Measurements from ENCODE around the gene TBX6. TPM values are rescaled to one million over a fixed set of nuclear protein-coding genes. Genes with fewer than 3 reads are reported as not detected.

Gene TBX6
- polyA plus RNA-seq, 1 donor from 2014 or later = not detected

DNA sequence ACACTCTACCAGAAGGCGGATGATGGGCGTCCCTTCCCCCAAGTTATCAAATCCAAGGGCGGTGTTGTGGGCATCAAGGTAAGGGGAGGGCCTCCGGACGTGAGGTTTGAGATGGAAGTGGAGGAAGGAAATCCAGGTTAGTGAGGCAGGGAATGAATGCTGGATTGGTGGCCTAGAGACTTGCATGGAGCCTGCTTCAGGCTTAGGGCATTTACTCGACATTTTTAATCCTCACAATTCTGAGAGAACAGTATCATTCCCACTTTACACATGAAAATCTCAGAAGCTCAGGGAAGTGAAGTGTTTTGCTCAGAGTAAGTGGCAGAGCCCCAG lies 24.2 kb downstream of the TBX6 start:
- H3K27ac ChIP-seq (ENCODE audit: low read length) = no peak overlapping the region
- no peaks in the 10 kb centered on the region for H3K36me3 ChIP-seq (ENCODE audit: insufficient read depth, low read length)
- H3F3A ChIP-seq (ENCODE audit: insufficient read depth, low read length, poor library complexity, severe bottlenecking) = no peaks in the 10 kb centered on the region
- H2AFZ ChIP-seq (ENCODE audit: low read depth, low read length) = no peak overlapping the region
- TF ChIP-seq TAF1 (IDR thresholded peaks at IDR 0.05; ENCODE audit: low read depth) (no peak), MXI1 (conservative IDR thresholded peaks at IDR 0.05; ENCODE audit: poor library complexity, severe bottlenecking) (no peak), EP300 (conservative IDR thresholded peaks at IDR 0.05; ENCODE audit: poor library complexity, severe bottlenecking) (no peak), POLR2AphosphoS5 (IDR thresholded peaks at IDR 0.05) (no peak), RAD21 (conservative IDR thresholded peaks at IDR 0.05) (no peak), EZH2 (IDR thresholded peaks at IDR 0.05; ENCODE audit: borderline replicate concordance, insufficient read depth, low read length, poor library complexity, severe bottlenecking) (no peak), SMC3 (conservative IDR thresholded peaks at IDR 0.05; ENCODE audit: poor library complexity) (no peak)
- TF ChIP-seq, protein P1, sequence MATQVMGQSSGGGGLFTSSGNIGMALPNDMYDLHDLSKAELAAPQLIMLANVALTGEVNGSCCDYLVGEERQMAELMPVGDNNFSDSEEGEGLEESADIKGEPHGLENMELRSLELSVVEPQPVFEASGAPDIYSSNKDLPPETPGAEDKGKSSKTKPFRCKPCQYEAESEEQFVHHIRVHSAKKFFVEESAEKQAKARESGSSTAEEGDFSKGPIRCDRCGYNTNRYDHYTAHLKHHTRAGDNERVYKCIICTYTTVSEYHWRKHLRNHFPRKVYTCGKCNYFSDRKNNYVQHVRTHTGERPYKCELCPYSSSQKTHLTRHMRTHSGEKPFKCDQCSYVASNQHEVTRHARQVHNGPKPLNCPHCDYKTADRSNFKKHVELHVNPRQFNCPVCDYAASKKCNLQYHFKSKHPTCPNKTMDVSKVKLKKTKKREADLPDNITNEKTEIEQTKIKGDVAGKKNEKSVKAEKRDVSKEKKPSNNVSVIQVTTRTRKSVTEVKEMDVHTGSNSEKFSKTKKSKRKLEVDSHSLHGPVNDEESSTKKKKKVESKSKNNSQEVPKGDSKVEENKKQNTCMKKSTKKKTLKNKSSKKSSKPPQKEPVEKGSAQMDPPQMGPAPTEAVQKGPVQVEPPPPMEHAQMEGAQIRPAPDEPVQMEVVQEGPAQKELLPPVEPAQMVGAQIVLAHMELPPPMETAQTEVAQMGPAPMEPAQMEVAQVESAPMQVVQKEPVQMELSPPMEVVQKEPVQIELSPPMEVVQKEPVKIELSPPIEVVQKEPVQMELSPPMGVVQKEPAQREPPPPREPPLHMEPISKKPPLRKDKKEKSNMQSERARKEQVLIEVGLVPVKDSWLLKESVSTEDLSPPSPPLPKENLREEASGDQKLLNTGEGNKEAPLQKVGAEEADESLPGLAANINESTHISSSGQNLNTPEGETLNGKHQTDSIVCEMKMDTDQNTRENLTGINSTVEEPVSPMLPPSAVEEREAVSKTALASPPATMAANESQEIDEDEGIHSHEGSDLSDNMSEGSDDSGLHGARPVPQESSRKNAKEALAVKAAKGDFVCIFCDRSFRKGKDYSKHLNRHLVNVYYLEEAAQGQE (IDR thresholded peaks at IDR 0.05; ENCODE audit: borderline replicate concordance) = no peak
- TF ChIP-seq, protein P2, sequence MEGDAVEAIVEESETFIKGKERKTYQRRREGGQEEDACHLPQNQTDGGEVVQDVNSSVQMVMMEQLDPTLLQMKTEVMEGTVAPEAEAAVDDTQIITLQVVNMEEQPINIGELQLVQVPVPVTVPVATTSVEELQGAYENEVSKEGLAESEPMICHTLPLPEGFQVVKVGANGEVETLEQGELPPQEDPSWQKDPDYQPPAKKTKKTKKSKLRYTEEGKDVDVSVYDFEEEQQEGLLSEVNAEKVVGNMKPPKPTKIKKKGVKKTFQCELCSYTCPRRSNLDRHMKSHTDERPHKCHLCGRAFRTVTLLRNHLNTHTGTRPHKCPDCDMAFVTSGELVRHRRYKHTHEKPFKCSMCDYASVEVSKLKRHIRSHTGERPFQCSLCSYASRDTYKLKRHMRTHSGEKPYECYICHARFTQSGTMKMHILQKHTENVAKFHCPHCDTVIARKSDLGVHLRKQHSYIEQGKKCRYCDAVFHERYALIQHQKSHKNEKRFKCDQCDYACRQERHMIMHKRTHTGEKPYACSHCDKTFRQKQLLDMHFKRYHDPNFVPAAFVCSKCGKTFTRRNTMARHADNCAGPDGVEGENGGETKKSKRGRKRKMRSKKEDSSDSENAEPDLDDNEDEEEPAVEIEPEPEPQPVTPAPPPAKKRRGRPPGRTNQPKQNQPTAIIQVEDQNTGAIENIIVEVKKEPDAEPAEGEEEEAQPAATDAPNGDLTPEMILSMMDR (IDR thresholded peaks at IDR 0.05; ENCODE audit: poor library complexity, severe bottlenecking) = no peak
- no peak overlapping the region for H3K4me3 ChIP-seq (ENCODE audit: low read length)
- H3K9me2 ChIP-seq (ENCODE audit: insufficient read depth, low read length) = no peaks in the 10 kb centered on the region
- H3K9ac ChIP-seq (ENCODE audit: low read length) = no peak overlapping the region
- H3K4me2 ChIP-seq (ENCODE audit: low read length) = no peak overlapping the region
- H3K27me3 ChIP-seq (ENCODE audit: insufficient read depth, low read depth, low read length) = no peaks in the 10 kb centered on the region
- peaks cover 11% of the 10 kb centered on the region for H3K79me2 ChIP-seq (replicated peaks; ENCODE audit: insufficient read depth, low read length)
- H4K20me1 ChIP-seq (ENCODE audit: insufficient read depth) = no peaks in the 10 kb centered on the region
- no peaks in the 10 kb centered on the region for H3K9me3 ChIP-seq (ENCODE audit: low read length)

DNA sequence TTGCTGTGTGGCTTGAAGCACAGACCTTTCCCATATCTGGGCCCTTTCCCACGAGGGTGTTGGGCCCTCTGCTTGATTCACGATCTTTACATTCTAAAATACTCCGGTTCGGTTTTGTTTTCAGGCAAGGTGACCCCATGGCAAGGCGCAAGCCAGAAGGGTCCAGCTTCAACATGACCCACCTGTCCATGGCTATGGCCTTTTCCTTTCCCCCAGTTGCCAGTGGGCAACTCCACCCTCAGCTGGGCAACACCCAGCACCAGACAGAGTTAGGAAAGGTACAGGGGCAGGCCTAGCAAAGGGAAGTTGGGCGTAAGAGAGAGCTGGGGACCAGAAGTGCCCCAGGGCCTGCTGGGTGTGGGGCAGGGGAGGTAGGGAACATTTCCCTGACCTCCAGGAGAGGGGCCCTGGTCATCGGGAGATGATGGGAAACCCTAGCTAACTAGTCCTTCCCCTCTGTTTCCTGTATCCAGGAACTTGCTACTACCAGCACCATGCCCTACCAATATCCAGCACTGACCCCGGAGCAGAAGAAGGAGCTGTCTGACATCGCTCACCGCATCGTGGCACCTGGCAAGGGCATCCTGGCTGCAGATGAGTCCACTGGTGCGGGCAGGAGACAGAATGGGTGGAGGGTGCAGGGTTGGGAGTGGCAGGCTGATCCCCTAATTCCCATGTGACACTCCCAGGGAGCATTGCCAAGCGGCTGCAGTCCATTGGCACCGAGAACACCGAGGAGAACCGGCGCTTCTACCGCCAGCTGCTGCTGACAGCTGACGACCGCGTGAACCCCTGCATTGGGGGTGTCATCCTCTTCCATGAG lies 24.8 kb downstream of the TBX6 start:
- TF ChIP-seq SMC3 (conservative IDR thresholded peaks at IDR 0.05; ENCODE audit: poor library complexity) (no peak), RAD21 (conservative IDR thresholded peaks at IDR 0.05) (no peak), MXI1 (conservative IDR thresholded peaks at IDR 0.05; ENCODE audit: poor library complexity, severe bottlenecking) (no peak), POLR2AphosphoS5 (IDR thresholded peaks at IDR 0.05) (no peak), EP300 (conservative IDR thresholded peaks at IDR 0.05; ENCODE audit: poor library complexity, severe bottlenecking) (no peak), EZH2 (IDR thresholded peaks at IDR 0.05; ENCODE audit: borderline replicate concordance, insufficient read depth, low read length, poor library complexity, severe bottlenecking) (no peak), TAF1 (IDR thresholded peaks at IDR 0.05; ENCODE audit: low read depth) (no peak)
- TF ChIP-seq, protein P2 (IDR thresholded peaks at IDR 0.05; ENCODE audit: poor library complexity, severe bottlenecking) = no peak
- no peak overlapping the region for H2AFZ ChIP-seq (ENCODE audit: low read depth, low read length)
- H3K9ac ChIP-seq (ENCODE audit: low read length) = peak overlapping the region; percentile 95
- peak overlapping the region; percentile 82 for H3K4me2 ChIP-seq (ENCODE audit: low read length)
- no peaks in the 10 kb centered on the region for H3K9me2 ChIP-seq (ENCODE audit: insufficient read depth, low read length)
- peak overlapping the region; percentile 97 for H3K4me3 ChIP-seq (ENCODE audit: low read length)
- H3K27me3 ChIP-seq (ENCODE audit: insufficient read depth, low read depth, low read length) = no peaks in the 10 kb centered on the region
- no peaks in the 10 kb centered on the region for H3F3A ChIP-seq (ENCODE audit: insufficient read depth, low read length, poor library complexity, severe bottlenecking)
- H3K27ac ChIP-seq (ENCODE audit: low read length) = peak overlapping the region; percentile 94
- H3K36me3 ChIP-seq (ENCODE audit: insufficient read depth, low read length) = no peaks in the 10 kb centered on the region
- no peaks in the 10 kb centered on the region for H4K20me1 ChIP-seq (ENCODE audit: insufficient read depth)
- peaks cover 11% of the 10 kb centered on the region for H3K79me2 ChIP-seq (replicated peaks; ENCODE audit: insufficient read depth, low read length)
- no peaks in the 10 kb centered on the region for H3K9me3 ChIP-seq (ENCODE audit: low read length)

Data from neural cell (in vitro differentiated cells).